Ishikawa (cell line): ENCODE results near the gene CNTNAP2.

Source experiments
- CEBPB ChIP-seq: IDR thresholded peaks from 2 replicates; pipeline ENCODE4 v1.6.1; 2012
- CREB1 ChIP-seq: IDR thresholded peaks from 2 replicates; pipeline ENCODE4 v1.6.1; 2012; ENCODE audit warnings: low read depth
- EGR1 ChIP-seq: IDR thresholded peaks from 2 replicates; pipeline ENCODE4 v1.6.1; 2012
- EP300 ChIP-seq: IDR thresholded peaks from 2 replicates; pipeline ENCODE4 v1.6.1; 2012; ENCODE audit warnings: borderline replicate concordance
- FOXM1 ChIP-seq: IDR thresholded peaks from 2 replicates; pipeline ENCODE4 v1.6.1; 2012; ENCODE audit warnings: low read depth, borderline replicate concordance
- NFIC ChIP-seq: IDR thresholded peaks from 2 replicates; pipeline ENCODE4 v1.6.1; 2012
- RAD21 ChIP-seq: IDR thresholded peaks from 2 replicates; pipeline ENCODE4 v1.6.1; 2012; ENCODE audit warnings: low read depth
- TAF1 ChIP-seq: IDR thresholded peaks from 2 replicates; pipeline ENCODE4 v1.6.1; 2012; ENCODE audit warnings: low read depth, mild to moderate bottlenecking
- TCF12 ChIP-seq: IDR thresholded peaks from 2 replicates; pipeline ENCODE4 v1.6.1; 2012; ENCODE audit warnings: low read depth
- TEAD4 ChIP-seq: IDR thresholded peaks from 2 replicates; pipeline ENCODE4 v1.6.1; 2012
- USF1 ChIP-seq: IDR thresholded peaks from 2 replicates; pipeline ENCODE4 v1.6.1; 2012
- YY1 ChIP-seq: IDR thresholded peaks from 2 replicates; pipeline ENCODE4 v1.6.1; 2012; ENCODE audit warnings: low read depth
- ZBTB7A ChIP-seq: IDR thresholded peaks from 2 replicates; pipeline ENCODE4 v1.6.1; 2012; ENCODE audit warnings: low read depth
- TF ChIP-seq, protein P1 (sequence below): IDR thresholded peaks from 2 replicates; pipeline ENCODE4 v1.6.1; 2012; ENCODE audit warnings: low read depth, mild to moderate bottlenecking
- TF ChIP-seq, protein P2 (sequence below): IDR thresholded peaks from 2 replicates; pipeline ENCODE4 v1.6.1; 2012

Gene CNTNAP2

DNA sequence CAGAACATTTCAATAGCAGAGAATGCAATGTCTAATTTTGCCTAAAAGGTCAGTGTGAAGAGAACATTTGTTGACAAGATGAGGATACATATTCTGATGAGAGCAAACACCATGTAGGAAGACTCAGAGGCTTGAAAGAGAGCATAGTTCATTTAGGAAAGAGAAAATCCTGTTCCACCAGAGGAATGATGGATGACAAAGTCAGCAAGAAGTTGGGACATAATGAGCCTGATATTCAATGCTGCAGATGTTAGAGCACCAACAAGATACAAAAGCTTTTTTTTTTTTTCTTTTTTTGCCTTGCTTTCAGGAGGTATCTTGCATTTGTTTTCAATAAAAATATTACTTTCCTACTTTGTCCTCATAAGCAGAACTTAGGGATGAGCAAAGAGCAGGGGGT, 1522.0 kb downstream of the CNTNAP2 start:
- no peak for TF ChIP-seq RAD21
- no peak for TF ChIP-seq FOXM1
- no peak for TF ChIP-seq YY1
- no peak for TF ChIP-seq USF1
- no peak for TF ChIP-seq EGR1
- TF ChIP-seq, protein P1, sequence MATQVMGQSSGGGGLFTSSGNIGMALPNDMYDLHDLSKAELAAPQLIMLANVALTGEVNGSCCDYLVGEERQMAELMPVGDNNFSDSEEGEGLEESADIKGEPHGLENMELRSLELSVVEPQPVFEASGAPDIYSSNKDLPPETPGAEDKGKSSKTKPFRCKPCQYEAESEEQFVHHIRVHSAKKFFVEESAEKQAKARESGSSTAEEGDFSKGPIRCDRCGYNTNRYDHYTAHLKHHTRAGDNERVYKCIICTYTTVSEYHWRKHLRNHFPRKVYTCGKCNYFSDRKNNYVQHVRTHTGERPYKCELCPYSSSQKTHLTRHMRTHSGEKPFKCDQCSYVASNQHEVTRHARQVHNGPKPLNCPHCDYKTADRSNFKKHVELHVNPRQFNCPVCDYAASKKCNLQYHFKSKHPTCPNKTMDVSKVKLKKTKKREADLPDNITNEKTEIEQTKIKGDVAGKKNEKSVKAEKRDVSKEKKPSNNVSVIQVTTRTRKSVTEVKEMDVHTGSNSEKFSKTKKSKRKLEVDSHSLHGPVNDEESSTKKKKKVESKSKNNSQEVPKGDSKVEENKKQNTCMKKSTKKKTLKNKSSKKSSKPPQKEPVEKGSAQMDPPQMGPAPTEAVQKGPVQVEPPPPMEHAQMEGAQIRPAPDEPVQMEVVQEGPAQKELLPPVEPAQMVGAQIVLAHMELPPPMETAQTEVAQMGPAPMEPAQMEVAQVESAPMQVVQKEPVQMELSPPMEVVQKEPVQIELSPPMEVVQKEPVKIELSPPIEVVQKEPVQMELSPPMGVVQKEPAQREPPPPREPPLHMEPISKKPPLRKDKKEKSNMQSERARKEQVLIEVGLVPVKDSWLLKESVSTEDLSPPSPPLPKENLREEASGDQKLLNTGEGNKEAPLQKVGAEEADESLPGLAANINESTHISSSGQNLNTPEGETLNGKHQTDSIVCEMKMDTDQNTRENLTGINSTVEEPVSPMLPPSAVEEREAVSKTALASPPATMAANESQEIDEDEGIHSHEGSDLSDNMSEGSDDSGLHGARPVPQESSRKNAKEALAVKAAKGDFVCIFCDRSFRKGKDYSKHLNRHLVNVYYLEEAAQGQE, result no peak
- no peak for TF ChIP-seq TEAD4

GRCh38 chr7:147639037-147639436, 1522.4 kb downstream of the CNTNAP2 start:
- TF ChIP-seq NFIC (no peak), FOXM1 (no peak), TCF12 (no peak), RAD21 (no peak), EGR1 (no peak), TAF1 (no peak), EP300 (no peak), CREB1 (no peak), YY1 (no peak), ZBTB7A (no peak), TEAD4 (no peak)

DNA sequence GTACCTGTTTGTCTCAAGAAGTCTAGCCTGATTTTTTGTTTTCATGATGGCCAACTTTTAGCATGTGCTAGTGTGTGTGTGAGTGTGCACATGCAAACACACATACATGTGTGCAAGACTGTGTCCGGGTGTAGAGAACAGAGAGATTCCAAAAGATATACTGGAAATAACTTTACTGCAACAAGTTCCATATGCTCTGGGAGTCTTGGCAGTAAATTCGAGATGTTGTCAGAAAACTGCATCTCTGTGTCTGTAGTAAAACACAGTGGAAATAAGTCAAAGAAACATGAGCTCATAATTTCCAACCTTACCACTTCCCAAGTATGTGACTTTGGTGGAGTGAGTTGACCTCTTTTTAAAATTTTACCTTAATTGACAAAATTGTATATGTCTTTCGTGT, 1523.2 kb downstream of the CNTNAP2 start:
- TF ChIP-seq USF1, result no peak
- no peak for TF ChIP-seq EGR1
- TF ChIP-seq TEAD4, result no peak
- no peak for TF ChIP-seq TAF1
- TF ChIP-seq, protein P1, result no peak
- TF ChIP-seq CREB1, result no peak
- TF ChIP-seq EP300, result no peak
- no peak for TF ChIP-seq NFIC
- TF ChIP-seq, protein P2, sequence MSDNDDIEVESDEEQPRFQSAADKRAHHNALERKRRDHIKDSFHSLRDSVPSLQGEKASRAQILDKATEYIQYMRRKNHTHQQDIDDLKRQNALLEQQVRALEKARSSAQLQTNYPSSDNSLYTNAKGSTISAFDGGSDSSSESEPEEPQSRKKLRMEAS, result no peak
- no peak for TF ChIP-seq RAD21
- no peak for TF ChIP-seq ZBTB7A
- TF ChIP-seq CEBPB, result no peak
- TF ChIP-seq FOXM1, result no peak

DNA sequence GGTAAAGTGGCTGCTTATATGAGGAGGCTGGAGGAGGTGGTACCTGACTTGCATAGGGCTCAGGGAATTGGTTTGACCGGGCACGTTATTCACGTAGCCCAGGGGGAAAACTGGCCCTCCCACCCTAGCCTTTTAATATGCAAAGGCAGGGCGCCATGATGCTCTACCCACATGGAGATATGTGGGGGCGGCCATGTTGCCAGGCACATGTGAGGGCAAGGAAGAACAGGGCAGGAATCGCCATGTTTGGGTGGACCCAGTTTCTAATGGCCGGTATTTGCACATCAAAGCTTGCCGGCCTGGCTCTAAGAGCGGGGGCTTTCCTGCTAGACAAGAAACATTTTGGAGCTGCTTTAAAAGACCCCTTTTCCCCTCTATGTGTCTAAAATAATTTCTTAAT, 1524.2 kb downstream of the CNTNAP2 start:
- no peak for TF ChIP-seq RAD21
- no peak for TF ChIP-seq ZBTB7A
- no peak for TF ChIP-seq TEAD4
- TF ChIP-seq YY1, result no peak
- TF ChIP-seq EP300, result no peak
- TF ChIP-seq, protein P2, result no peak
- TF ChIP-seq TAF1, result no peak
- TF ChIP-seq, protein P1, result no peak
- no peak for TF ChIP-seq CREB1
- no peak for TF ChIP-seq CEBPB
- no peak for TF ChIP-seq TCF12
- TF ChIP-seq EGR1, result no peak
- TF ChIP-seq FOXM1, result no peak
- no peak for TF ChIP-seq USF1

DNA sequence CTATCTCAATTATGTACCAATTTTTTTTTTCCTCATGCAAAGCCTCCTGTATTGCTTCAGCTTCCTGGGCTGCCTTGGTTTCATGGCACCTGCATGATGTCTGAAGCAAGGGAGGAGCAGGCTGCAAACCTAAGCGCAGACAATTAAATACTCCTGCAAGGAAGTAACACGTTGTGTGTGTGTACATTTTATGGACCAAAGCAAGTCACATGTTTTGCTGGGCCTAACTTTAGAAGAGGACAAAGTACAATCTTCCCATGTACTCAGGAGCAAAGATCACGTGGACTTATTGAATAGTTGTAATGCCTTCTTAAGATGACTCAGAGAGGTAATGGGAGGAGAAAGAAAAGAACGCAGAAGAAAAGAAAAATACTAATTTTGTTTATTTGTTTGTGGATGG, 1530.0 kb downstream of the CNTNAP2 start:
- TF ChIP-seq TCF12 (no peak), EP300 (no peak), NFIC (no peak), TAF1 (no peak), CEBPB (no peak), CREB1 (no peak), YY1 (no peak)
